Liver (tissue), 3 donors: ENCODE measurements around the gene RPL27A.

Experiments used
- EGR1 ChIP-seq, 2 donors: IDR thresholded peaks; 2 replicates each; pipeline ENCODE4 v1.6.1; 2016 to 2018; ENCODE audit warnings: antibody characterized with exemption in 2 of 2, low read depth in 2 of 2
- FOXA1 ChIP-seq: IDR thresholded peaks from 2 replicates; pipeline ENCODE4 v1.6.1; 2016; ENCODE audit warnings: antibody characterized with exemption
- GABPA ChIP-seq, 2 donors: IDR thresholded peaks in 1 of 2; conservative IDR thresholded peaks in 1 of 2; 2 replicates each; pipeline ENCODE4 v1.6.1; 2016; ENCODE audit warnings: antibody characterized with exemption in 2 of 2, mild to moderate bottlenecking in 1 of 2, moderate library complexity in 1 of 2
- HNF4A ChIP-seq, 2 donors: conservative IDR thresholded peaks; 2 replicates each; pipeline ENCODE4 v1.6.1; 2016; ENCODE audit warnings: antibody characterized with exemption in 2 of 2, mild to moderate bottlenecking in 2 of 2
- JUND ChIP-seq, 2 donors: IDR thresholded peaks; 2 replicates each; pipeline ENCODE4 v1.6.1; 2016; ENCODE audit warnings: antibody characterized with exemption in 2 of 2
- RAD21 ChIP-seq, 2 donors: IDR thresholded peaks; 2 replicates each; pipeline ENCODE4 v1.6.1; 2016; ENCODE audit warnings: antibody characterized with exemption in 2 of 2, mild to moderate bottlenecking in 2 of 2
- SP1 ChIP-seq: IDR thresholded peaks from 2 replicates; pipeline ENCODE4 v1.6.1; 2018; ENCODE audit warnings: antibody characterized with exemption, mild to moderate bottlenecking
- TAF1 ChIP-seq: conservative IDR thresholded peaks from 2 replicates; pipeline ENCODE4 v1.6.1; 2016; ENCODE audit warnings: antibody characterized with exemption, mild to moderate bottlenecking
- YY1 ChIP-seq: IDR thresholded peaks from 2 replicates; pipeline ENCODE4 v1.6.1; 2016; ENCODE audit warnings: antibody characterized with exemption, mild to moderate bottlenecking
- TF ChIP-seq, protein P1 (sequence below): fragments of 150-350 bp; IDR thresholded peaks from 2 replicates; pipeline ENCODE4 v1.5.1; 2017; ENCODE audit warnings: improper control_type of control experiment, low read depth, low read length; ENCODE audit not compliant: missing input control
- TF ChIP-seq, protein P2 (sequence below): IDR thresholded peaks from 2 replicates; pipeline ENCODE4 v1.6.1; 2016; ENCODE audit warnings: antibody characterized with exemption
- TF ChIP-seq, protein P3 (sequence below): IDR thresholded peaks from 2 replicates; pipeline ENCODE4 v1.6.1; 2016; ENCODE audit warnings: antibody characterized with exemption, mild to moderate bottlenecking
- TF ChIP-seq, protein P4 (sequence below): IDR thresholded peaks from 2 replicates; pipeline ENCODE4 v1.6.1; 2016; ENCODE audit warnings: antibody characterized with exemption
- TF ChIP-seq, protein P5 (sequence below): IDR thresholded peaks from 2 replicates; pipeline ENCODE4 v1.6.1; 2016; ENCODE audit warnings: antibody characterized with exemption
- donor health status: healthy.
- donor health status: healthy.

DNA sequence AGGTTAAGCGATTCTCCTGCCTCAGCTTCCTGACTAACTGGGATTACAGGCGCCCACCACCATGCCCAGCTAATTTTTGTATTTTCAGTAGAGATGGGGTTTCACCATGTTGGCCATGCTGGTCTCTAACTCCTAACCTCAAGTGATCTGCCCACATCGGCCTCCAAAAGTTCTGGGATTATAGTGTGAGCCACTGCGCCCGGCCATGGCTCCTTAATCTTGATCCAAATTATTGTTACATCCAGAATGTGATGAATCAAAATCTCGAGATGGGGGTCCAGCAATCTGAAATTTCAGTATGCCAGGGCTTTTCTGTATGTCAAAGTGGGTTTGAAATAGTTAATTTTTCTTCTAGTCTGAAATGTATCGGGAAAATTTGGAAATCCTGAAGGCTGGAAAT, 3.7 kb downstream of the RPL27A start:
- TF ChIP-seq GABPA (IDR thresholded peaks at IDR 0.05 in 1 of 2, conservative IDR thresholded peaks at IDR 0.05 in 1 of 2) (no peak), YY1 (no peak), TAF1 (no peak), EGR1 (IDR thresholded peaks at IDR 0.05; ENCODE audit: low read depth in 2 of 2) (no peak), FOXA1 (no peak), SP1 (no peak), RAD21 (IDR thresholded peaks at IDR 0.05) (no peak), JUND (IDR thresholded peaks at IDR 0.05) (no peak), HNF4A (conservative IDR thresholded peaks at IDR 0.05) (no peak)
- TF ChIP-seq, protein P1, sequence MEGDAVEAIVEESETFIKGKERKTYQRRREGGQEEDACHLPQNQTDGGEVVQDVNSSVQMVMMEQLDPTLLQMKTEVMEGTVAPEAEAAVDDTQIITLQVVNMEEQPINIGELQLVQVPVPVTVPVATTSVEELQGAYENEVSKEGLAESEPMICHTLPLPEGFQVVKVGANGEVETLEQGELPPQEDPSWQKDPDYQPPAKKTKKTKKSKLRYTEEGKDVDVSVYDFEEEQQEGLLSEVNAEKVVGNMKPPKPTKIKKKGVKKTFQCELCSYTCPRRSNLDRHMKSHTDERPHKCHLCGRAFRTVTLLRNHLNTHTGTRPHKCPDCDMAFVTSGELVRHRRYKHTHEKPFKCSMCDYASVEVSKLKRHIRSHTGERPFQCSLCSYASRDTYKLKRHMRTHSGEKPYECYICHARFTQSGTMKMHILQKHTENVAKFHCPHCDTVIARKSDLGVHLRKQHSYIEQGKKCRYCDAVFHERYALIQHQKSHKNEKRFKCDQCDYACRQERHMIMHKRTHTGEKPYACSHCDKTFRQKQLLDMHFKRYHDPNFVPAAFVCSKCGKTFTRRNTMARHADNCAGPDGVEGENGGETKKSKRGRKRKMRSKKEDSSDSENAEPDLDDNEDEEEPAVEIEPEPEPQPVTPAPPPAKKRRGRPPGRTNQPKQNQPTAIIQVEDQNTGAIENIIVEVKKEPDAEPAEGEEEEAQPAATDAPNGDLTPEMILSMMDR: no peak
- TF ChIP-seq, protein P2, sequence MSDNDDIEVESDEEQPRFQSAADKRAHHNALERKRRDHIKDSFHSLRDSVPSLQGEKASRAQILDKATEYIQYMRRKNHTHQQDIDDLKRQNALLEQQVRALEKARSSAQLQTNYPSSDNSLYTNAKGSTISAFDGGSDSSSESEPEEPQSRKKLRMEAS: no peak
- TF ChIP-seq, protein P3, sequence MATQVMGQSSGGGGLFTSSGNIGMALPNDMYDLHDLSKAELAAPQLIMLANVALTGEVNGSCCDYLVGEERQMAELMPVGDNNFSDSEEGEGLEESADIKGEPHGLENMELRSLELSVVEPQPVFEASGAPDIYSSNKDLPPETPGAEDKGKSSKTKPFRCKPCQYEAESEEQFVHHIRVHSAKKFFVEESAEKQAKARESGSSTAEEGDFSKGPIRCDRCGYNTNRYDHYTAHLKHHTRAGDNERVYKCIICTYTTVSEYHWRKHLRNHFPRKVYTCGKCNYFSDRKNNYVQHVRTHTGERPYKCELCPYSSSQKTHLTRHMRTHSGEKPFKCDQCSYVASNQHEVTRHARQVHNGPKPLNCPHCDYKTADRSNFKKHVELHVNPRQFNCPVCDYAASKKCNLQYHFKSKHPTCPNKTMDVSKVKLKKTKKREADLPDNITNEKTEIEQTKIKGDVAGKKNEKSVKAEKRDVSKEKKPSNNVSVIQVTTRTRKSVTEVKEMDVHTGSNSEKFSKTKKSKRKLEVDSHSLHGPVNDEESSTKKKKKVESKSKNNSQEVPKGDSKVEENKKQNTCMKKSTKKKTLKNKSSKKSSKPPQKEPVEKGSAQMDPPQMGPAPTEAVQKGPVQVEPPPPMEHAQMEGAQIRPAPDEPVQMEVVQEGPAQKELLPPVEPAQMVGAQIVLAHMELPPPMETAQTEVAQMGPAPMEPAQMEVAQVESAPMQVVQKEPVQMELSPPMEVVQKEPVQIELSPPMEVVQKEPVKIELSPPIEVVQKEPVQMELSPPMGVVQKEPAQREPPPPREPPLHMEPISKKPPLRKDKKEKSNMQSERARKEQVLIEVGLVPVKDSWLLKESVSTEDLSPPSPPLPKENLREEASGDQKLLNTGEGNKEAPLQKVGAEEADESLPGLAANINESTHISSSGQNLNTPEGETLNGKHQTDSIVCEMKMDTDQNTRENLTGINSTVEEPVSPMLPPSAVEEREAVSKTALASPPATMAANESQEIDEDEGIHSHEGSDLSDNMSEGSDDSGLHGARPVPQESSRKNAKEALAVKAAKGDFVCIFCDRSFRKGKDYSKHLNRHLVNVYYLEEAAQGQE: no peak
- TF ChIP-seq, protein P4, sequence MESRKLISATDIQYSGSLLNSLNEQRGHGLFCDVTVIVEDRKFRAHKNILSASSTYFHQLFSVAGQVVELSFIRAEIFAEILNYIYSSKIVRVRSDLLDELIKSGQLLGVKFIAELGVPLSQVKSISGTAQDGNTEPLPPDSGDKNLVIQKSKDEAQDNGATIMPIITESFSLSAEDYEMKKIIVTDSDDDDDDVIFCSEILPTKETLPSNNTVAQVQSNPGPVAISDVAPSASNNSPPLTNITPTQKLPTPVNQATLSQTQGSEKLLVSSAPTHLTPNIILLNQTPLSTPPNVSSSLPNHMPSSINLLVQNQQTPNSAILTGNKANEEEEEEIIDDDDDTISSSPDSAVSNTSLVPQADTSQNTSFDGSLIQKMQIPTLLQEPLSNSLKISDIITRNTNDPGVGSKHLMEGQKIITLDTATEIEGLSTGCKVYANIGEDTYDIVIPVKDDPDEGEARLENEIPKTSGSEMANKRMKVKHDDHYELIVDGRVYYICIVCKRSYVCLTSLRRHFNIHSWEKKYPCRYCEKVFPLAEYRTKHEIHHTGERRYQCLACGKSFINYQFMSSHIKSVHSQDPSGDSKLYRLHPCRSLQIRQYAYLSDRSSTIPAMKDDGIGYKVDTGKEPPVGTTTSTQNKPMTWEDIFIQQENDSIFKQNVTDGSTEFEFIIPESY: no peak
- TF ChIP-seq, protein P5, sequence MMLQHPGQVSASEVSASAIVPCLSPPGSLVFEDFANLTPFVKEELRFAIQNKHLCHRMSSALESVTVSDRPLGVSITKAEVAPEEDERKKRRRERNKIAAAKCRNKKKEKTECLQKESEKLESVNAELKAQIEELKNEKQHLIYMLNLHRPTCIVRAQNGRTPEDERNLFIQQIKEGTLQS: no peak
